Mammary epithelial cell (primary cell): ENCODE data around the gene DNMBP.

ENCODE experiments used
- EZH2 ChIP-seq: IDR thresholded peaks from 2 replicates; pipeline ENCODE4 v1.6.1; 2012; ENCODE audit warnings: low read length, inconsistent platforms, borderline replicate concordance
- TF ChIP-seq, protein P1 (sequence below), 2 donors: IDR thresholded peaks in 1 of 2; conservative IDR thresholded peaks in 1 of 2; 2 replicates each; pipeline ENCODE4 v1.5.1; 2011 to 2012; ENCODE audit warnings: inconsistent platforms in 2 of 2, low read length in 2 of 2, mild to moderate bottlenecking in 2 of 2, control low read depth in 1 of 2, low read depth in 1 of 2; ENCODE audit not compliant: insufficient read depth in 1 of 2; ENCODE audit errors: extremely low read depth in 1 of 2

DNA sequence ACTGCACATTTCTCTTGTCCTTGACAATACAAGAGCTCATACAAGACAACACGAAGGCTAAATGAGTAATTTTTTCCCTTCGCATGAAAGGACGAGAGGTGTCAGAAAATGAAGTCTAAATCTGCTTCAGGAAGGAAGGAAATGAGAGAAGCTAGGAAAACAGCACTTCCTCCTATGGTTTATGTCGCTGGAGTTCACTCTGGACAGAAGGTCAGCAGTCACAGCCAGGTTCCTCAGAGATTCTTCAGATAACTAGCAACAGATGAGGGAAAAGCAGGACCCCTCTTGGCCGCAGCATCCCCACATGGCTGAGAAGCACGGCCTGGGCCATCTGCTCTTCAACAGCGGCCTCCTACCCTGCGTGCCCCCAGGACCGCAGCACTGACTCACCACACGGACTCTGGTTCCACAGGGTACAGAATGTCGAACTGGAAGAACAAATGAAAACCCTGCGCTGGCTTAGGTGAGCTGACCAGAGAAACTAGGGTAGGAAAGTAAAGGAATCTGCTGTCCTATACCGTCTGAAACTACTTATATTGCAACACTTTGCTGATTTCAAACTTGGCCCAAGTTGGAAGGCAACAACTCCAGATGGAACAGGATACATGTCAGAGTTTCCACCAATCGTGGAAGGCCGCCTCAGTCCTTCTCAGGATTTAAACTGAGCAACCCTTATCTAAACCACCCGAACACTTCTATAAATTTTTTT lies 26.3 kb downstream of the DNMBP start:
- TF ChIP-seq, protein P1, sequence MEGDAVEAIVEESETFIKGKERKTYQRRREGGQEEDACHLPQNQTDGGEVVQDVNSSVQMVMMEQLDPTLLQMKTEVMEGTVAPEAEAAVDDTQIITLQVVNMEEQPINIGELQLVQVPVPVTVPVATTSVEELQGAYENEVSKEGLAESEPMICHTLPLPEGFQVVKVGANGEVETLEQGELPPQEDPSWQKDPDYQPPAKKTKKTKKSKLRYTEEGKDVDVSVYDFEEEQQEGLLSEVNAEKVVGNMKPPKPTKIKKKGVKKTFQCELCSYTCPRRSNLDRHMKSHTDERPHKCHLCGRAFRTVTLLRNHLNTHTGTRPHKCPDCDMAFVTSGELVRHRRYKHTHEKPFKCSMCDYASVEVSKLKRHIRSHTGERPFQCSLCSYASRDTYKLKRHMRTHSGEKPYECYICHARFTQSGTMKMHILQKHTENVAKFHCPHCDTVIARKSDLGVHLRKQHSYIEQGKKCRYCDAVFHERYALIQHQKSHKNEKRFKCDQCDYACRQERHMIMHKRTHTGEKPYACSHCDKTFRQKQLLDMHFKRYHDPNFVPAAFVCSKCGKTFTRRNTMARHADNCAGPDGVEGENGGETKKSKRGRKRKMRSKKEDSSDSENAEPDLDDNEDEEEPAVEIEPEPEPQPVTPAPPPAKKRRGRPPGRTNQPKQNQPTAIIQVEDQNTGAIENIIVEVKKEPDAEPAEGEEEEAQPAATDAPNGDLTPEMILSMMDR (conservative IDR thresholded peaks at IDR 0.05 in 1 of 2, IDR thresholded peaks at IDR 0.05 in 1 of 2; ENCODE audit: extremely low read depth in 1 of 2, insufficient read depth in 1 of 2, low read depth in 1 of 2, low read length in 2 of 2) = no peak
- TF ChIP-seq EZH2 = no peak
